Neural cell (in vitro differentiated cells): Measurements from ENCODE around the gene FMNL1. TPM values are rescaled to one million over a fixed set of nuclear protein-coding genes. Genes with fewer than 3 reads are reported as not detected.

Source experiments
- H2AFZ ChIP-seq: fragments of 200-600, 300-800 bp; sonication (generic), shearing (Covaris generic); 2 replicates; pipeline ENCODE4 v1.6.0; 2014; ENCODE audit warnings: low read depth, mild to moderate bottlenecking, antibody characterized with exemption, low read length, moderate library complexity
- H3F3A ChIP-seq: fragments of 200-600 bp; shearing (Covaris generic); 2 replicates; pipeline ENCODE4 v1.6.1; 2016; ENCODE audit warnings: mild to moderate bottlenecking, moderate library complexity, mixed read lengths, antibody characterized with exemption, low read length; ENCODE audit not compliant: insufficient read depth, poor library complexity, severe bottlenecking
- H3K27ac ChIP-seq: fragments of 200-600, 300-800 bp; sonication (generic), shearing (Covaris generic); 2 replicates; pipeline ENCODE4 v1.5.1; 2014; ENCODE audit warnings: mild to moderate bottlenecking, low read length, moderate library complexity
- H3K27me3 ChIP-seq: fragments of 300-800, 200-600 bp; sonication (generic), shearing (Covaris generic); 2 replicates; pipeline ENCODE4 v1.6.0; 2014; ENCODE audit warnings: mild to moderate bottlenecking, low read depth, low read length, moderate library complexity; ENCODE audit not compliant: insufficient read depth
- H3K36me3 ChIP-seq: fragments of 300-800, 200-600 bp; sonication (generic), shearing (Covaris generic); 2 replicates; pipeline ENCODE4 v1.5.1; 2014; ENCODE audit warnings: mild to moderate bottlenecking, antibody characterized with exemption, low read length, moderate library complexity; ENCODE audit not compliant: insufficient read depth
- H3K4me2 ChIP-seq: fragments of 300-800, 200-600 bp; sonication (generic), shearing (Covaris generic); 2 replicates; pipeline ENCODE4 v1.6.0; 2014; ENCODE audit warnings: mild to moderate bottlenecking, low read length
- H3K4me3 ChIP-seq: fragments of 300-800, 200-600 bp; sonication (generic), shearing (Covaris generic); 2 replicates; pipeline ENCODE4 v1.5.1; 2014; ENCODE audit warnings: mild to moderate bottlenecking, low read length, moderate library complexity
- H3K79me2 ChIP-seq: fragments of 200-600 bp; shearing (Covaris generic); replicated peaks from 2 replicates; pipeline ENCODE4 v1.6.0; 2014; ENCODE audit warnings: mild to moderate bottlenecking, low read length, moderate library complexity; ENCODE audit not compliant: insufficient read depth
- H3K9ac ChIP-seq: fragments of 300-800, 200-600 bp; sonication (generic), shearing (Covaris generic); 2 replicates; pipeline ENCODE4 v1.6.1; 2016; ENCODE audit warnings: mild to moderate bottlenecking, low read length, mixed read lengths
- H3K9me2 ChIP-seq: fragments of 200-600 bp; shearing (Covaris generic); 2 replicates; pipeline ENCODE4 v1.6.1; 2016; ENCODE audit warnings: mild to moderate bottlenecking, low read length, mixed read lengths; ENCODE audit not compliant: insufficient read depth
- H3K9me3 ChIP-seq: fragments of 200-600, 300-800 bp; sonication (generic), shearing (Covaris generic); 2 replicates; pipeline ENCODE4 v1.6.1; 2016; ENCODE audit warnings: mild to moderate bottlenecking, mixed run types, low read length, moderate library complexity, mixed read lengths
- H4K20me1 ChIP-seq: fragments of 200-600 bp; shearing (Covaris generic); 2 replicates; pipeline ENCODE4 v1.6.1; 2016; ENCODE audit warnings: mild to moderate bottlenecking, mixed run types; ENCODE audit not compliant: insufficient read depth
- EP300 ChIP-seq: fragments of 450-650 bp; conservative IDR thresholded peaks from 2 replicates; pipeline ENCODE4 v1.6.1; 2014; ENCODE audit warnings: antibody characterized with exemption, mild to moderate bottlenecking, moderate library complexity; ENCODE audit not compliant: poor library complexity, severe bottlenecking
- MXI1 ChIP-seq: fragments of 450-650 bp; conservative IDR thresholded peaks from 2 replicates; pipeline ENCODE4 v1.6.1; 2014; ENCODE audit warnings: antibody characterized with exemption, mild to moderate bottlenecking; ENCODE audit not compliant: poor library complexity, severe bottlenecking
- POLR2AphosphoS5 ChIP-seq: IDR thresholded peaks from 2 replicates; pipeline ENCODE4 v1.6.1; 2012
- RAD21 ChIP-seq: fragments of 450-650 bp; conservative IDR thresholded peaks from 2 replicates; pipeline ENCODE4 v1.6.1; 2014; ENCODE audit warnings: antibody characterized with exemption, mild to moderate bottlenecking, moderate library complexity
- REST ChIP-seq: IDR thresholded peaks from 2 replicates; pipeline ENCODE4 v1.6.1; 2012; ENCODE audit warnings: borderline replicate concordance
- SMC3 ChIP-seq: fragments of 450-650 bp; conservative IDR thresholded peaks from 2 replicates; pipeline ENCODE4 v1.6.1; 2014; ENCODE audit warnings: antibody characterized with exemption, mild to moderate bottlenecking, moderate library complexity; ENCODE audit not compliant: poor library complexity
- polyA plus RNA-seq: library from polyadenylated mRNA; depleted of rRNA; stranded (reverse); fragments of >200 nt; gene quantifications from 2 replicates; pipeline ENCODE4 v1.2.3, GENCODE V29; 2014
- TF ChIP-seq, protein P1 (sequence below): fragments of 450-650 bp; IDR thresholded peaks from 2 replicates; pipeline ENCODE4 v1.5.1; 2014; ENCODE audit warnings: antibody characterized with exemption, mild to moderate bottlenecking, moderate library complexity; ENCODE audit not compliant: poor library complexity, severe bottlenecking

Gene FMNL1
- polyA plus RNA-seq, 1 donor from 2014 or later, result 5.6 TPM

DNA sequence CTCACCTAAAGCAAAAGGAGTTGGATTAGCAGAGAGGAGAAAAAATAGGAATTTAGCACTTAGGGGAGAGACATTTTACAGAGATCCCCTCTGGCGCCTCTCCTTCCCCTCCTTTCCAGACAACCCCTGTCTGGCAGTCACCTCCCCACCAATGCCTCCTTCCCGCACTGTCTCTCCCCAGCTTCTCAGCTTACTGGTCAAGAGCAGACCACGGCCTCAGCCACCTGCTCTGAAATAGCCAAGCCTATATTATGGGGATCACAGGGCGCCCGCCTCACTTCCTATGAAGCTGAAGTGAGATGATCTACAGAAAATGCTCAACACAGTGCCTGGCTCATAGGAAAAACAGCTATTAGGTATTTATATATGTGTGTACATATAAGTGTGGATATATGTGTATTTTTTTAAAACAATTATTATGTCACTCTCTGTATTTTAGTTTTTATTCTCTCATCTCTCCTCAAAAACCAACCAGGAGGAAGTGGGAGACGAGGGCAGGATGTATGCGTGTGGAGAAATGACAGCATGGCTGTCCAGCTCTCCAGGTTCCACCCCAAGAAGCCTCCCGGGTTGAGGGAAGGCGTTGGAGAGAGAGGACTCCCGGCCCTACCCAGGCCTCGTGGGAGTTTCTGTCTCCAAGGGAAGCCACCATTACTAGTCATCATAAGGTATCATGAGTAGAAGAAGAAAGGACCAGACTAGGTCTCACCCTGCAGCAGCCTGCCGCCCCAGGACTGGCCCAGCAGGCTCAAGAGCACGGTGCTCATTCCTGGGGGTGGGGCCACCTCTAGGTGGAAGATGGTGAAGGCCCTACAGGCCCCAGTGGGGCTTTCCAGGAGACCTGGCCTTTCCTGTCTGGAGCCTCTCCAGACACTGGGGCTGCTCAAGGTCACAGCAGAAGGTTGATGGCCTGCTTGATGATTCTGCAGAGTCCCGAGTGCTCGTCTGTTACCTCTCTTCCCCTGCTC is 67.9 kb downstream of the FMNL1 start:
- Histone ChIP-seq H3K4me3 (no peak overlapping the region), H3K9me2 (no peaks in the 10 kb centered on the region), H3F3A (no peaks in the 10 kb centered on the region), H3K4me2 (no peak overlapping the region), H2AFZ (no peak overlapping the region), H3K27ac (no peak overlapping the region), H3K27me3 (no peaks in the 10 kb centered on the region), H3K36me3 (no peaks in the 10 kb centered on the region), H3K79me2 (no peaks in the 10 kb centered on the region), H3K9ac (no peak overlapping the region), H3K9me3 (no peaks in the 10 kb centered on the region), H4K20me1 (no peaks in the 10 kb centered on the region)
- TF ChIP-seq SMC3, result no peak

- Histone ChIP-seq H3K9ac (no peak overlapping the region), H3K9me3 (no peaks in the 10 kb centered on the region), H3K4me2 (no peak overlapping the region), H3K4me3 (no peak overlapping the region), H3K27ac (no peak overlapping the region), H3K79me2 (no peaks in the 10 kb centered on the region), H3K9me2 (no peaks in the 10 kb centered on the region), H3K36me3 (no peaks in the 10 kb centered on the region), H3F3A (no peaks in the 10 kb centered on the region), H2AFZ (no peak overlapping the region), H4K20me1 (no peaks in the 10 kb centered on the region), H3K27me3 (no peaks in the 10 kb centered on the region)
- TF ChIP-seq SMC3 (no peak), POLR2AphosphoS5 (no peak), MXI1 (no peak), REST (no peak), RAD21 (no peak), EP300 (no peak)
- TF ChIP-seq, protein P1, sequence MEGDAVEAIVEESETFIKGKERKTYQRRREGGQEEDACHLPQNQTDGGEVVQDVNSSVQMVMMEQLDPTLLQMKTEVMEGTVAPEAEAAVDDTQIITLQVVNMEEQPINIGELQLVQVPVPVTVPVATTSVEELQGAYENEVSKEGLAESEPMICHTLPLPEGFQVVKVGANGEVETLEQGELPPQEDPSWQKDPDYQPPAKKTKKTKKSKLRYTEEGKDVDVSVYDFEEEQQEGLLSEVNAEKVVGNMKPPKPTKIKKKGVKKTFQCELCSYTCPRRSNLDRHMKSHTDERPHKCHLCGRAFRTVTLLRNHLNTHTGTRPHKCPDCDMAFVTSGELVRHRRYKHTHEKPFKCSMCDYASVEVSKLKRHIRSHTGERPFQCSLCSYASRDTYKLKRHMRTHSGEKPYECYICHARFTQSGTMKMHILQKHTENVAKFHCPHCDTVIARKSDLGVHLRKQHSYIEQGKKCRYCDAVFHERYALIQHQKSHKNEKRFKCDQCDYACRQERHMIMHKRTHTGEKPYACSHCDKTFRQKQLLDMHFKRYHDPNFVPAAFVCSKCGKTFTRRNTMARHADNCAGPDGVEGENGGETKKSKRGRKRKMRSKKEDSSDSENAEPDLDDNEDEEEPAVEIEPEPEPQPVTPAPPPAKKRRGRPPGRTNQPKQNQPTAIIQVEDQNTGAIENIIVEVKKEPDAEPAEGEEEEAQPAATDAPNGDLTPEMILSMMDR, result no peak
Observed at GRCh38 chr17:45290269-45290765, 68.6 kb downstream of the FMNL1 start.
